GM12865 (cell line): ENCODE data around the gene BSG.

Experiments
- DNase-seq: peaks from one replicate; pipeline ENCODE4 v3.0.0; 2010; ENCODE audit warnings: low read depth
- H3K4me3 ChIP-seq: 2 replicates; pipeline ENCODE4 v1.5.1; 2011; ENCODE audit warnings: mild to moderate bottlenecking, low read depth, low read length, control low read depth
- CTCF ChIP-seq: IDR thresholded peaks from 2 replicates; pipeline ENCODE4 v1.5.1; 2011; ENCODE audit warnings: low read length, control low read depth, low read depth, inconsistent platforms; ENCODE audit not compliant: insufficient read depth; ENCODE audit errors: missing control alignments

BSG gene

GRCh38 chr19:594265-594870 lies 22.0 kb downstream of the BSG start:
- no peak for TF ChIP-seq CTCF
- no peak for DNase-seq
- H3K4me3 ChIP-seq = no peak overlapping the region

GRCh38 chr19:595326-596262 lies 23.2 kb downstream of the BSG start:
- TF ChIP-seq CTCF = no peak
- no peak overlapping the region for H3K4me3 ChIP-seq
- no peak for DNase-seq

GRCh38 chr19:596263-596655 lies 23.9 kb downstream of the BSG start:
- no peak for TF ChIP-seq CTCF
- DNase-seq = no peak
- no peak overlapping the region for H3K4me3 ChIP-seq

- TF ChIP-seq CTCF = no peak
- no peak overlapping the region for H3K4me3 ChIP-seq
- DNase-seq = no peak
Measured at GRCh38 chr19:597406-598315, 25.3 kb downstream of the BSG start.

GRCh38 chr19:601310-601709 lies 28.9 kb downstream of the BSG start:
- no peak for TF ChIP-seq CTCF
- no peak overlapping the region for H3K4me3 ChIP-seq
- no peak for DNase-seq

- no peak for TF ChIP-seq CTCF
- no peak for DNase-seq
- no peak overlapping the region for H3K4me3 ChIP-seq
Measured at GRCh38 chr19:601790-602189, 29.4 kb downstream of the BSG start.
